ENCODE measurements around the gene RIPOR3. TPM values are rescaled to one million over a fixed set of nuclear protein-coding genes. Genes with fewer than 3 reads are reported as not detected.

Gene RIPOR3
- polyA plus RNA-seq, 1 donor (not counting 4 experiments of a cell fraction or from before 2014, with no cell fraction given): 0.10 TPM

GRCh38 chr20:50590348-50590664 lies 101.0 kb downstream of the RIPOR3 start:
- Histone ChIP-seq H3K36me3 (ENCODE audit: control insufficient read depth in 2 of 2, extremely low read depth in 1 of 2, insufficient read depth in 2 of 2, low read length in 2 of 2) (peaks cover 14 to 21% of the 10 kb centered on the region in 2 experiments), H3K79me2 (ENCODE audit: control insufficient read depth, insufficient read depth, low read length) (no peaks in the 10 kb centered on the region), H4K20me1 (ENCODE audit: control insufficient read depth, extremely low read depth, insufficient read depth, low read length) (peaks cover 7% of the 10 kb centered on the region), H3K9me1 (ENCODE audit: control insufficient read depth, extremely low read depth, insufficient read depth, low read length) (peaks cover 4% of the 10 kb centered on the region), H3K9ac (ENCODE audit: control insufficient read depth, extremely low read depth, insufficient read depth, low read length) (no peak overlapping the region), H2AFZ (ENCODE audit: control insufficient read depth, low read length) (no peak overlapping the region), H3K4me1 (ENCODE audit: control insufficient read depth, extremely low read depth, insufficient read depth, low read length) (peaks cover 14% of the 10 kb centered on the region), H3K27me3 (ENCODE audit: control insufficient read depth, extremely low read depth, insufficient read depth, low read length) (peaks cover 2% of the 10 kb centered on the region), H3K4me2 (ENCODE audit: control insufficient read depth, extremely low read depth, insufficient read depth, low read depth, low read length) (no peak overlapping the region), H3K4me3 (ENCODE audit: control insufficient read depth in 2 of 3, extremely low read depth in 1 of 3, insufficient read depth in 2 of 3, low read depth in 1 of 3, low read length in 3 of 3) (no peak overlapping the region), H3K27ac (ENCODE audit: control insufficient read depth, insufficient read depth, low read length) (no peak overlapping the region), H3K9me3 (ENCODE audit: control insufficient read depth, low read depth, low read length) (no peaks in the 10 kb centered on the region)
- TF ChIP-seq, protein P1, sequence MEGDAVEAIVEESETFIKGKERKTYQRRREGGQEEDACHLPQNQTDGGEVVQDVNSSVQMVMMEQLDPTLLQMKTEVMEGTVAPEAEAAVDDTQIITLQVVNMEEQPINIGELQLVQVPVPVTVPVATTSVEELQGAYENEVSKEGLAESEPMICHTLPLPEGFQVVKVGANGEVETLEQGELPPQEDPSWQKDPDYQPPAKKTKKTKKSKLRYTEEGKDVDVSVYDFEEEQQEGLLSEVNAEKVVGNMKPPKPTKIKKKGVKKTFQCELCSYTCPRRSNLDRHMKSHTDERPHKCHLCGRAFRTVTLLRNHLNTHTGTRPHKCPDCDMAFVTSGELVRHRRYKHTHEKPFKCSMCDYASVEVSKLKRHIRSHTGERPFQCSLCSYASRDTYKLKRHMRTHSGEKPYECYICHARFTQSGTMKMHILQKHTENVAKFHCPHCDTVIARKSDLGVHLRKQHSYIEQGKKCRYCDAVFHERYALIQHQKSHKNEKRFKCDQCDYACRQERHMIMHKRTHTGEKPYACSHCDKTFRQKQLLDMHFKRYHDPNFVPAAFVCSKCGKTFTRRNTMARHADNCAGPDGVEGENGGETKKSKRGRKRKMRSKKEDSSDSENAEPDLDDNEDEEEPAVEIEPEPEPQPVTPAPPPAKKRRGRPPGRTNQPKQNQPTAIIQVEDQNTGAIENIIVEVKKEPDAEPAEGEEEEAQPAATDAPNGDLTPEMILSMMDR (optimal IDR thresholded peaks at IDR 0.05 in 1 of 3, IDR thresholded peaks at IDR 0.05 in 1 of 3, conservative IDR thresholded peaks at IDR 0.05 in 1 of 3; ENCODE audit: extremely low read depth in 1 of 3, insufficient read depth in 2 of 3, low read length in 3 of 3): no peak
- TF ChIP-seq EZH2 (IDR thresholded peaks at IDR 0.05; ENCODE audit: low read length): no peak
- FAIRE-seq (no peak), DNase-seq (ENCODE audit: low read depth, low spot score) (no peak)
- dilution Hi-C loops (cut with MboI; ENCODE audit: extremely low pct_ligation_motif_present, low sequenced_read_pairs): no loop called here

- no peaks in the 10 kb centered on the region for H3K27me3 ChIP-seq (ENCODE audit: control insufficient read depth, extremely low read depth, insufficient read depth, low read length)
- no peaks in the 10 kb centered on the region for H3K79me2 ChIP-seq (ENCODE audit: control insufficient read depth, insufficient read depth, low read length)
- dilution Hi-C loops (cut with MboI; ENCODE audit: extremely low pct_ligation_motif_present, low sequenced_read_pairs): no loop called here
- no peak for DNase-seq (ENCODE audit: low read depth, low spot score)
- peaks cover 14% of the 10 kb centered on the region for H3K4me1 ChIP-seq (ENCODE audit: control insufficient read depth, extremely low read depth, insufficient read depth, low read length)
- no peak overlapping the region for H3K27ac ChIP-seq (ENCODE audit: control insufficient read depth, insufficient read depth, low read length)
- H3K4me3 ChIP-seq (ENCODE audit: control insufficient read depth in 2 of 3, extremely low read depth in 1 of 3, insufficient read depth in 2 of 3, low read depth in 1 of 3, low read length in 3 of 3): no peak overlapping the region
- H3K36me3 ChIP-seq (ENCODE audit: control insufficient read depth in 2 of 2, extremely low read depth in 1 of 2, insufficient read depth in 2 of 2, low read length in 2 of 2): peaks cover 16 to 21% of the 10 kb centered on the region in 2 experiments
- no peaks in the 10 kb centered on the region for H3K9me3 ChIP-seq (ENCODE audit: control insufficient read depth, low read depth, low read length)
- H3K9me1 ChIP-seq (ENCODE audit: control insufficient read depth, extremely low read depth, insufficient read depth, low read length): peaks cover 4% of the 10 kb centered on the region
- H3K4me2 ChIP-seq (ENCODE audit: control insufficient read depth, extremely low read depth, insufficient read depth, low read depth, low read length): no peak overlapping the region
- H4K20me1 ChIP-seq (ENCODE audit: control insufficient read depth, extremely low read depth, insufficient read depth, low read length): peaks cover 7% of the 10 kb centered on the region
- no peak for TF ChIP-seq EZH2 (IDR thresholded peaks at IDR 0.05; ENCODE audit: low read length)
- TF ChIP-seq, protein P1 (optimal IDR thresholded peaks at IDR 0.05 in 1 of 3, IDR thresholded peaks at IDR 0.05 in 1 of 3, conservative IDR thresholded peaks at IDR 0.05 in 1 of 3; ENCODE audit: extremely low read depth in 1 of 3, insufficient read depth in 2 of 3, low read length in 3 of 3): no peak
- no peak for FAIRE-seq
- H3K9ac ChIP-seq (ENCODE audit: control insufficient read depth, extremely low read depth, insufficient read depth, low read length): no peak overlapping the region
- H2AFZ ChIP-seq (ENCODE audit: control insufficient read depth, low read length): no peak overlapping the region
Observed at GRCh38 chr20:50589548-50590347, 101.6 kb downstream of the RIPOR3 start.
